Stimulated activated CD8-positive, alpha-beta memory T cell treated with anti-CD3 and anti-CD28 coated beads, Interleukin-7, amount 100 ng/mL, for 4 hours (primary cell): Measurements from ENCODE around the gene PPIL1.
"Not testable (repeated sequence)": the region's sequence is repeated elsewhere in the genome, so short reads cannot be mapped to it uniquely, and the experiment has no call there.

Source experiments
- DNase-seq, 2 donors: peaks; one replicate each; pipeline ENCODE4 v3.0.0-alpha.2; 2020; ENCODE audit warnings: low read depth in 2 of 2

The PPIL1 gene

DNA sequence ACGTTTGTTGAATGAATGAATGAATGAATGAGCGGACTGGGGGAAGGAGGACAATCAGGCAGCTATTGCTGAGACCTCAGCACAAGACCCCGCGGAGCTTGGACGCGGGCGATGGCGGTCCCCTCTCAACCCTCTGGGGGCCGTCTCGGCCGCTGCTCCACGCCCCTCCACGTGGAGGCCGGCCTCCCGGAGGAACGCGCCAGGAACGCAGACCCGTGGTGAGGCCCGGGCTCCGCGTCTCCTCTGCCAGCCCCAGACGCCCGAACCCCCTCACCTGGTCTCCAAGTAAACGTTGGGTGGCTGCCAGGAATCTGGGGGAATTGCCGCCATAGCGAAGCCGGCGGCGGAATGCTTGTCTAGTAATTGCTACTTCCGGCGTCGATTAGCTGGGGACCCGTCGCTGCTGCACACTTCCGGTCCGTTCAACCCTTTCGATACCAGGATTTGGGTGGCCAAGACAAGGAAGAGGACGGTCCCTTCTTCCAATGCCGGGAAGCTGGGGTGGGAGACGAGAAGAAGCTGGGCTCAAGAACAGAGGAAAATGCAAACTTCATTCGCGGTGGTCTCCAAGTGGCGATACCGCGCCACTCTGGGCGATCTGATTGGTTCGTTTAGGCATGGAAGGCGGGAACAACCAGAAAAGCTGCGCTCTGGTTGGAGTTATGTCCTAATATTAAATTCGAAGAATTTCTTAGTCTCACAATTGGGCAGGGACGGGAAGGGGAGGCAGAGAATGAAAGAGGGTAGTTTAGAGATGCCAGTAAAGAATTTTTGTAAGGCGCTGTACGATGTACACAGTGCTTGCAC lies at the start of gene PPIL1:
Gene PPIL1, minus strand, starts transcription at position 361 of the 807 bp plus-strand sequence. Its CDS starts 31 bp downstream, at position 330.
- peak; percentile 71 for DNase-seq

DNA sequence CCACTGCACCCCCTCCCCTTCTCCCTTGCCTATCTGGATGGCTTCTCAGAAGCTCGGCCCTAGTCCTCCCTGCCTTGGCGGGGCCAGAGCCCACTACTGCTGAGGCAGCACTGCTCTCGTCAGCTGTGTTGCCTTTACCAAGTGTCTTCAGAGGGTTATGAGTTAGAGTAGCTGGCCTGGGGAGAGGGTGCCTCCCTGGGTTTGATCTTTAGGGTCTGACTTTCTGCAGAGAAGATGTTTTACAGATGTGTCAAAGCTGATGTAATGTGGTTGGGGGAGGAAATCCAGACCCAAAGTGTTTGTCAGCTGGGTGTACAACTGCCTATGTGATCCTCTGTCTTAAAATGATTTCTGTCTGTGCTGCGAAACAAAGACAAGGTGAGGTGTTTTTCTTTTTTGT lies 49.5 kb upstream of the PPIL1 start:
- no peak for DNase-seq

- no peak for DNase-seq
Observed at GRCh38 chr6:36920546-36920945, 45.9 kb upstream of the PPIL1 start.

DNA sequence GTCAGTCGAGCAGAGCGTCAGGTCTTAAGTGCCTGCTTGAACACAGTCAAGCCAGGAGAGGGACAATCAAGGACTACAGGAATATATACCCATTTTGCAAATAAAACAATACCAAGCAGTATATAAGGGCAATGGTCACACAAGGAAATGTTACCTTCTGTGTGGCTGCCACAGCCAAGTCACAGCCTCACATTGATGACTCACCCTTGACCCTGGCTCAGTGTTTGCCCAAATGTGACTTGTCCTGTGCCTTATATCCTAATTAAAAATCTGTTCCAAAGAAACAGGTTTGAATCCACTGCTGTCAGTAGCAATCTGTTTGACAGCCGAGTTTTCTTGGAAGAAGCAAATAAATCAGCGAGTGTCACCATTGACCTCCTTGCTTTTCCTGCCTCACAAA lies 45.4 kb upstream of the PPIL1 start:
- no peak for DNase-seq

DNA sequence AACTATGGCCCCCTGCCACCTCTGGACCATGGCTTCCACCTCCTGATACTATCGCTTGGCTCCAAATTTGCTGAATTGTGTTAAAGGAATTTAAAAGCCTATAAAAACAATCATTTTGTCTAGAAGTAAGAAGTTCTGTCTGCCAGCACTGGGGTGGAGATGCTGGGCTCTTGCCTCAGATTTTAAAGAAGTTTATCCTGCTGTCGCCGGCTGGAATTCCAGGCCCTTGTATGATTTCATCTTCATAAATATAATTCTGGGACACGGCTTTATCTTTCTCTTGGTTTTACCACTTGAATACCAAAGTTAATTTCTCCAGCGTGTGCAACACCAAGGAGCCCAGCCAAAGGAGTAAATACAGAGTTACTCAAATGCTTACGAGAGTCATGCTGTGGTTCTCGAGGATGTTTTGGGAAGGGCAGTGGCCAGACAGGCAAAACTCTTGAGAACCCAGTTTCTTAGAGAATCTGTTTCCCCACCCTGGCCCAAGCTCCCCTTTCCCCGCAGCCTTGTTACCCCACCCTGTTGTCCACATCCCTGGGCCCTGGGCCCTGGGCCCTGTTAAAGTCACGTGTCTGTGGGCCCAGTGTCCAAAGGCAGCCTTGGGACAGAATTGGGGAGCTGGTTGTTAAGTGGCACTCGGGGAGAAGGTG lies 43.1 kb upstream of the PPIL1 start:
- DNase-seq = no peak

GRCh38 chr6:36916126-36916525 lies 41.5 kb upstream of the PPIL1 start:
- DNase-seq = no peak

DNA sequence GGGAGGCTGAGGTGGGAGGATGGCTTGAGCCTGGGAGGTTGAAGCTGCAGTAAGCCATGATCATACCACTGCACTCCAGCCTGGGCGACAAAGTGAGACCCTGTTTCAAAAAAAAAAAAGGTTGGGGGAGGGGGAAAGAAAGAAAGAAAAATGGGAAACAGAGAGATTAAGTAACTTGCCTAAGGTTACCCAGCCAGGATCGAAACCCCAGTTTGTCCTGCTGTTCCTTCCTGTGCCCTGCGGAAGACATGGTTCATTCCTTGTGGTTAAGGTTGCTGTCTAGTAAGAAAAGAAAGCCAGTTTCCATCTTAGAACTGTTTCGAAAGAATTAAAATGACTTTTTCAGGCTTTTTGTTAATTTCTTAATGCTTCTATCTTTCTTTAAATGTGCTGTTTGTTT lies 41.0 kb upstream of the PPIL1 start:
- no peak for DNase-seq

- DNase-seq = no peak
Observed at GRCh38 chr6:36914227-36914794, 39.7 kb upstream of the PPIL1 start.

GRCh38 chr6:36913082-36913481 lies 38.5 kb upstream of the PPIL1 start:
- DNase-seq = no peak

DNA sequence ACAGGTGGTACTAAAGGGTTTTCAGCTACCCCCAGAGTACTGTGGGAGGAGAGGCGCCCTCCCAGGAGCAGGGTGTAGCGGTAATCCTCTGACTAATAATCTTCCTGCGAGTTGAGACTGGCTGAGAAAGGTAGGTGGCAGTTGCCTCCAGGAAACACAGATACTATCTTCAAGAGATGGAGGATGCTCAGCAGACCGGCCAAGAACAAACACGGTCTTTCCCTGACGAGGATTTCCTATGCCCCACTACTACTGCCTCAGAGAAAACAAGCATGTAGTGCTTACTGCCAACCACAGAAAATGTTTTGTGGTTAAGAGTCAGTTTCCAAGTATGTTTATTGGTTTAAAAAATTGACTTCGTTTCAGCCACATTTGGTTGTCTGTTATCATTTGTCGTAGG lies 38.0 kb upstream of the PPIL1 start:
- peak; percentile 38 to 54 for DNase-seq

- no peak for DNase-seq
Observed at GRCh38 chr6:36912030-36912454, 37.4 kb upstream of the PPIL1 start.

DNA sequence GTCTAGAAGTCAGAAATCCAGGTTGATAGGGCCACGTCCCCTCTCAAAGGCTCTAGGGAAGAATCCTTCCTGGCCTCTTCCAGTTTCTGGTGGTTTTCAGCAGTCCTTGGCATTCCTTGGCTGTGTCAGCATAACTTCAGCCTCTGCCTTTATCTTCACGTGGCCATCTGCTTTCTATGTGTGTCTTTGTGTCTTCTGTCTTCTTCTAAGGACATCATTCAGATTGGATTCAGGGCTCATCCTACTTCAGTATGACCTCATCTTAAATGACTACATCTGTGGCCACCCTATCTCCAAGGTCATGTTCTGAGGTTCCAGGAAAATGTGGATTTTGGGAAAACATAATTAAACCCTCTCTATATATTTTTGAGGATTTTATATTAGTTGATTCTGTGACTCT lies 34.1 kb upstream of the PPIL1 start:
- no peak for DNase-seq

DNA sequence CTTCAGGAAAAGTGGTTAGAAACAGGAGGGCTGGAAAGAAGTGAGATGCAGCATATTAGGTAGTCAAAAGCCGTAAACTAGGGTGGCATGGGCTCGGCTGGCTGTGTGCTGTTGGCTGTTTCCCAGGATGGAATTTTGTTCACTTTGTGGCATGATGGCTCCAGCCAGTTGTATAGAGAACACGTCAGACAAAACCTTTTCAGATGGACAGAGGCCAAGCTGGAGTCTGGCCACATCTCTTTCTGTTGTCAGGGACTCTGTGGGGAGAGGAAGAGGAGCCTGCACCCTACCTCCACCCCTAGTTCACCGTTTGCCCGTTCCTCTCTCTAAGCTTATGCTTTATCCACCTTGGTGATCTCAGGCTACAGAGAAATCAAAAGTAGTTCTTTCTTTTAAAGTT lies 33.2 kb upstream of the PPIL1 start:
- no peak for DNase-seq

- no peak for DNase-seq
Observed at GRCh38 chr6:36906539-36907325, 32.1 kb upstream of the PPIL1 start.

- no peak for DNase-seq
Observed at GRCh38 chr6:36904851-36905393, 30.3 kb upstream of the PPIL1 start.

DNA sequence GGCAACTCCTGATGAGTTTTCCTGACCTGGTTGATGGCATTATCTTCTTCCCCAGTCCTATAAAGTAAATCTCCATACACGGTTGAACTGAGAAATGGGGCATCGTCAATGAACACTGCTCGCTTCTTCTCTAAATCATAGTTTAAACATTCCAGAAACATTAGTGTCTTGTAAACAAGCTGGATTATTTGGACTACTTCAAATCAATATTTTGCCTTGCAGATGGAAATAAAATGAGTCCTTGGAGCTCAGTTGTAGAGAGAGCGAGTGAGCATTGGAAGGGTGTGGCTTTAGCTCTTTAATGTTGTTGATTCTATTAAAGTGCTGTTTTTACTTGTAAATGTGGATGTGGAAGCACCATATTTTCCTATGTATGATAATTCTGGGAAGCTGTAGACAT lies 29.5 kb upstream of the PPIL1 start:
- no peak for DNase-seq

- no peak for DNase-seq
Observed at GRCh38 chr6:36897609-36898008, 23.0 kb upstream of the PPIL1 start.

DNA sequence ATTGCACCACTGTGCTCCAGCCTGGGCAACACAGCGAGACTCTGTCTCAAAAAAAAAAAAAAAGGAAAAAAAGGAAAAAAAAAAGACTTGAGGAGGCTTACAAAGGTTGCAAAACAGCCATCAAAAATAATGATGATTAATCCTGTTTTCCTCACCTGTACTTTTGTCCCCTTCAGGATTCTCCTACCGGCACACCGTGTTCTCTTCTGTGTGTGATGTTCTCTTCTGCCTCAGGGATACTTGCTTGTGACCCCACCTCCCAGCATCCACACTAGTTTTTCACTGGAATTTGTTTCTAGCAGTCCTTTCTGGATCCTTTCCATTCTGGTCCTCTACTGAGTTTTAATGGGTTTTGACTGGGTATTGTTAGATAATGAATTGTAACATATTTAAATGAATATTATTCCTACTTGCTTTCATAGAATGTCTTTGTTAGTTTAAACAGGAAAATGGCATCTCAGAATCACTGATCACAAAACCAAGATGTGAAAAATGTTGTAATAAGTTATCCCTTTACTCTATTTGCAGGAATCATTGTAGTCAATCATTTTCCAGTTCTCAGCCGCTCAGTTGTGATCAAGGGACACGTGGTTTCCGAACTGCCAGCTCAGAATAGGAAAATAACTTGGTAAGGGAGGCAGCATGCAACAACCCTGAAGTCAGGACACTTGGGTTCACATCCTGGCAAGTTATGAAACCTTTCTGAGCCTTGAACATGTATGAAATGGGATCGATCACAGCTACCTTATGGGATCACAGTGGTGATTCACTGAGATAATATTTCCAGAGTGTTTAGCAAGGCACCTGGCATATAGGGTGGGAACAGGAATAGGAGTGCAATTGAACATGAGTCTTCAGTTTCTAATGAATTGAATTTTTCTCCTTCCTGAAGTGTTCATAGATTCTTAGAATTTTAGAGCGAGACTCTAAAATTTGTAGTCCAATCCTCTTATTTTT lies 19.7 kb upstream of the PPIL1 start:
- DNase-seq = no peak

- not testable (repeated sequence) for DNase-seq
Observed at GRCh38 chr6:36891153-36891552, 16.6 kb upstream of the PPIL1 start.

DNA sequence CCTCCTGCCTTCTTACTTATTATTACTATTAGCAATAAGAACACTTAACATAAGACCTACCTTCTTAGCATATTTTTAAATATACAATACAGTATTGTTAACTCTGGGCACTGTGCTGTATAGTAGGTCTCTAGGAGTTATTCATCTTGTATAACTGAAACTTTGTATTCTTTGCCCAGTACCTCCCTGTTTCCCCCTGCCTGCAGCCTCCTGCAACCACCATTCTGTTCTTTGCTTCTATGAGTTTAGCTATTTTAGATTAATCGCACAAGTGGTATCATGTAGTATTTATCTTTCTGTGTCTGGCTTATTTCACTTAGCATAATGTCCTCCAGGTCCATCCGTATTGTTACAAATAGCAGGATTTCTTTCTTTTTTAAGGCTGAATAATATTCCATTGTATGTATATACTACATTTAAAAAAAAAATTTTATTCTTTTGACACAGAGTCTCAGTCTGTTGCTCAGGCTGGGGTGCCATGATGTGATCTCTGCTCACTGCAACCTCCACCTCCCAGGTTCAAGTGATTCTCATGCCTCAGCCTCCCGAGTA lies 15.6 kb upstream of the PPIL1 start:
- no peak for DNase-seq
